ENCODE data around the gene MEF2C.

The MEF2C gene

GRCh38 chr5:88700121-88700520 lies 182.9 kb downstream of the MEF2C start:
- DNase-seq (ENCODE audit: low read depth), result no peak
- no peak overlapping the region for H3K4me3 ChIP-seq (ENCODE audit: low read depth, low read length)

- H3K4me3 ChIP-seq (ENCODE audit: low read depth, low read length), result no peak overlapping the region
Observed at GRCh38 chr5:88698290-88698689, 184.7 kb downstream of the MEF2C start.

GRCh38 chr5:88696466-88696865 lies 186.5 kb downstream of the MEF2C start:
- no peak for DNase-seq (ENCODE audit: low read depth)
- no peak overlapping the region for H3K4me3 ChIP-seq (ENCODE audit: low read depth, low read length)

More at GRCh38 chr5:88698290-88698689, 184.7 kb downstream of the MEF2C start:
- no peak for DNase-seq (ENCODE audit: low read depth)

- H3K4me3 ChIP-seq (ENCODE audit: low read depth, low read length), result no peak overlapping the region
- DNase-seq (ENCODE audit: low read depth), result no peak
Observed at GRCh38 chr5:88695931-88696330, 187.1 kb downstream of the MEF2C start.

GRCh38 chr5:88695232-88695631 lies 187.8 kb downstream of the MEF2C start:
- H3K4me3 ChIP-seq (ENCODE audit: low read depth, low read length), result no peak overlapping the region
- DNase-seq (ENCODE audit: low read depth), result no peak

GRCh38 chr5:88694023-88694679 lies 188.8 kb downstream of the MEF2C start:
- DNase-seq (ENCODE audit: low read depth), result no peak
- no peak overlapping the region for H3K4me3 ChIP-seq (ENCODE audit: low read depth, low read length)

- no peak overlapping the region for H3K4me3 ChIP-seq (ENCODE audit: low read depth, low read length)
- DNase-seq (ENCODE audit: low read depth), result no peak
Observed at GRCh38 chr5:88693071-88693932, 189.7 kb downstream of the MEF2C start.

GRCh38 chr5:88691945-88692868 lies 190.8 kb downstream of the MEF2C start:
- H3K4me3 ChIP-seq (ENCODE audit: low read depth, low read length), result no peak overlapping the region

GRCh38 chr5:88691230-88691582 lies 191.8 kb downstream of the MEF2C start:
- no peak for DNase-seq (ENCODE audit: low read depth)
- peak overlapping the region; percentile 24 for H3K4me3 ChIP-seq (ENCODE audit: low read depth, low read length)

More at GRCh38 chr5:88691945-88692868, 190.8 kb downstream of the MEF2C start:
- no peak for DNase-seq (ENCODE audit: low read depth)

GRCh38 chr5:88690409-88691229 lies 192.4 kb downstream of the MEF2C start:
- peak overlapping the region; percentile 24 for H3K4me3 ChIP-seq (ENCODE audit: low read depth, low read length)
- no peak for DNase-seq (ENCODE audit: low read depth)

GRCh38 chr5:88689668-88690408 lies 193.1 kb downstream of the MEF2C start:
- no peak overlapping the region for H3K4me3 ChIP-seq (ENCODE audit: low read depth, low read length)
- no peak for DNase-seq (ENCODE audit: low read depth)

- no peak for DNase-seq (ENCODE audit: low read depth)
- no peak overlapping the region for H3K4me3 ChIP-seq (ENCODE audit: low read depth, low read length)
Observed at GRCh38 chr5:88688984-88689667, 193.9 kb downstream of the MEF2C start.

GRCh38 chr5:88688156-88688983 lies 194.6 kb downstream of the MEF2C start:
- no peak for DNase-seq (ENCODE audit: low read depth)
- H3K4me3 ChIP-seq (ENCODE audit: low read depth, low read length), result no peak overlapping the region

GRCh38 chr5:88687373-88687911 lies 195.5 kb downstream of the MEF2C start:
- no peak overlapping the region for H3K4me3 ChIP-seq (ENCODE audit: low read depth, low read length)
- no peak for DNase-seq (ENCODE audit: low read depth)

- H3K4me3 ChIP-seq (ENCODE audit: low read depth, low read length), result no peak overlapping the region
- no peak for DNase-seq (ENCODE audit: low read depth)
Observed at GRCh38 chr5:88686726-88687125, 196.3 kb downstream of the MEF2C start.

- no peak overlapping the region for H3K4me3 ChIP-seq (ENCODE audit: low read depth, low read length)
Observed at GRCh38 chr5:88685591-88686541, 197.1 kb downstream of the MEF2C start.

More at GRCh38 chr5:88685591-88686541, 197.1 kb downstream of the MEF2C start:
- DNase-seq (ENCODE audit: low read depth), result no peak

Data from skeletal muscle cell (primary cell).